Cardiac septum (tissue), 1 donor: ENCODE results near the gene HHAT. TPM values are rescaled to one million over a fixed set of nuclear protein-coding genes. Genes with fewer than 3 reads are reported as not detected.
"Not testable (repeated sequence)": the region's sequence is repeated elsewhere in the genome, so short reads cannot be mapped to it uniquely, and the experiment has no call there.

Experiments used
- DNase-seq: peaks from one replicate; pipeline ENCODE4 v3.0.0-alpha.2; 2020; ENCODE audit warnings: low spot score
- intact Hi-C: fragments of 100-400 bp; cut with DNase I; formaldehyde crosslinking; loops from one replicate; pipeline ENCODE4 v1.14.0; 2022
- total RNA-seq: library from RNA; stranded (reverse); fragmentation: NEBNext Ultra II Directional; extraction: Animal tissue kit (Norgen Biotek cat#: 25700); gene quantifications from one replicate; pipeline ENCODE4 v1.2.1, GENCODE V29; 2021
- donor health status: DM: no; HTN: no; CAD: no.

HHAT gene
- total RNA-seq, 1 donor from 2014 or later, result 2.4 TPM

DNA sequence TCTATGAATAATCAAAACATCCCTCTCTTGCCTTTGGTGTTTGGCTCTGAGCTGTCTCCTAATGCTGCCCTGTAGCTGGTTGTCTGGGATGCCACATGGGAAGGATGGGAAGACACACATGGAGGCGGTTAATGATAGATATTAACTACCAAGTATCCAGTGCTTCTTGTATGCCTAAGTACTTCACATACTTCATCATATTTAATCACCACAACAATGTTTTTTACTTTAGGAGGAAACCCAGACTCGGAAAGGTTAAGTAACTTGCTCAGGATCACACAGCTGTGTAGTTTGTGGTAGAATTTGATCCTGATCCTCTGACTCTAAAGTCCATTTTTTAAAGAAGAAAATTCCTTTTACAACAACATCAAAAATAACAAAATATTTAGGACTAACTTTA, 88.0 kb downstream of the HHAT start:
- DNase-seq, result no peak
- intact Hi-C loops, result no loop called here

DNA sequence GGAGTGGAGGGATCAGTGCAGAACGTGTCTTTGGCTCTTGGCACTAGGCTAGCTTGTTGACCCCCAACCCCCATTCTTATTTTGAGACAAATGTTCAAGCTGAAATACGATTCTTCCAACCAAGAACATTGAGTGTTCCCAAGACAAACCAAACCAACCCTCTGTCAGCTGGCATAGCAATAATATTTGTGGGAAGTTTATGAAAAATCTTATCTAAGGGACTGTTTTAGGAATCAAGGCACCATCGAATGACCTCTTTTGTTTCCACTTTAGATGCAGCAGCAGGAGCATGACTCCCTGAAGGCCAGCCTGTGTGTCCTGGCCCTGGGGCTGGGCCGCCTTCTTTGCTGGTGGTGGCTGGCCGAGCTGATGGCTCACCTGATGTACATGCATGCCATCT, 89.2 kb downstream of the HHAT start:
- intact Hi-C loops, result no loop called here
- no peak for DNase-seq

DNA sequence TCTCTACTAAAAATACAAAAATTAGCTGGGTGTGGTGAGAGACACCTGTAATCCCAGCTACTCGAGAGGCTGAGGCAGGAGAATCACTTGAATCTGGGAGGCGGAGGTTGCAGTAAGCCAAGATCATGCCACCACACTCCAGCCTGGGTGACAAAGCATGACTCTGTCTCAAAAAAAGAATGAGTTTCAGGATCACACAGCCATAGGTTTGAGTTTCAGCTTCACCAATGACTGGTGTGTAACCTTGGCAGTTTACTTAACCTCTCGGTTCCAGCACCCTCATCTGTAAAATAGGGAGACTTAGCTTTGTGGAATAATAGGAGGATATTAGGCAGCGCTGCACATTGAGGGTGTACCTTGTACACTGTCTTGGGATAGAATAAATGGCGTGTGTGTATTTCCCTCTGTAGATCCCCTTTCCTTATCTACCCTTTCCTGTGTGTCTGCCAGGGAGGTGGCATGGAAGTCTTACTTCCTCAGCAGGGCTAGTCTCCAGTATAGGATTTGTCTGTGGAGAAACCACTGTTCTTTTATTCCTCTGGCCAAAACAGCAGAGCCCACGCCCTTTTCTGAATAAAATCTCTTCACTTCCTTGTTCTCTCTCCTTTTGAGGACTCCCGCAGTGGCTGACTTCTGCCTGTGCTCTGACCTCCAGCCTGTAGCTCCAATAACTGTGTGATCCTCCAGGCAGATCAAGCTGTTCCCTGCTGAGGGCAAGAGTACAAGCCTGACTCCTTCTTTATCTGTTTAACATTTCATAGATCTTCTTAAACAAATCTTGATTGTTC, 90.4 kb downstream of the HHAT start:
- intact Hi-C loops, result no loop called here
- DNase-seq, result no peak

DNA sequence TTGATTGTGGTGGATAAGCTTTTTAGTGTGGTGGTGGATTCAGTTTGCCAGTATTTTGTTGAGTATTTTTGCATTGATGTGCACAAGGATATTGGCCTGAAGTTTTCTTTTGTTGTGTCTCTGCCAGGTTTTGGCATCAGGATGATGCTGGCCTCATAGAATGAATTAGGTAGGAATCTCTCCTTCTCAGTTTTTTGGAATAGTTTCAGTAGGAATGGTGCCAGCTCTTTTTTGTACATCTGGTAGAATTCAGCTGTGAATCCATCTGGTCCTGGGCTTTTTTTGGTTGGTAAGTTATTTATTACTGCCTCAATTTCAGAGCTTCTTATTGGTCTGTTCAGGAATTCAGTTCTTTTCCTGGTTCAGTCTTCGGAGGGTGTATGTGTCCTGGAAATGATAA, 98.0 kb downstream of the HHAT start:
- intact Hi-C loops, result not testable (repeated sequence)

DNA sequence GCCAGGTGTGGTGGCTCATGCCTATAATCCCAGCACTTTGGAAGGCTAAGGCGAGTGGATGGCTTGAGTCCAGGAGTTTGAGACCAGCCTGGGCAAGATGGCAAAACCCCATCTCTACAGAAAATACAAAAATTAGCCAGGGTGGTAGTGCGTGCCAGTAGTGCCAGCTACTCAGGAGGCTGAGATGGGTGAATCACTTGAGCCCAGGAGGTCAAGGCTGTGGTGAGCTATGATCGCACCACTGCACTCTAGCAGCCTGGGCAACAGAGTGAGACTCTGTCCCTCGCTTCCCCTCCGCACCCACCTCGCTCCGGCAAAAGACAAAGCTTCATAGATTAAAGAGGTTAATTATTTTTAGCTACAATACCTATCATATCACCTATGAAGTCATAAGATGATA, 100.0 kb downstream of the HHAT start:
- intact Hi-C loops, result no loop called here
- DNase-seq, result no peak

More for the DNA sequence above, 98.0 kb downstream of the HHAT start:
- not testable (repeated sequence) for DNase-seq

DNA sequence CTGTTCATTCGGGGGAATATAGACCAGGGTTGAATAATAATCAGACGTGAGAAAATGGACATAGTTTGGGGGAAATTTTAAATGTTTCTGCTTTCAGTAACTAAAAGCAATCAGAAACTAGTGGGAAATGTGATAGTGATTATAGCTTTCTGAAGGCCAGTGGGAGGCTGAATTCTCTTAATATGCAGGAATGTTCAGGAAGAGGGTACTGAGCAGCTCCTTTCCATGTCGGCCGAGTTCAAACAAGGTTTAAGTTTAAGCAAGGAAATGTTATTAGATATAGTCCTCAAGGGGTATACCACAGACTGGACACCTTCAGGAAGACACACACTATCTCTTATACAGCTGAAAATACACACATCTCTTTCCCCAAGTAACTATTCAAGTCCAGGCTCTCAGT, 105.5 kb downstream of the HHAT start:
- no peak for DNase-seq
- intact Hi-C loops, result no loop called here

DNA sequence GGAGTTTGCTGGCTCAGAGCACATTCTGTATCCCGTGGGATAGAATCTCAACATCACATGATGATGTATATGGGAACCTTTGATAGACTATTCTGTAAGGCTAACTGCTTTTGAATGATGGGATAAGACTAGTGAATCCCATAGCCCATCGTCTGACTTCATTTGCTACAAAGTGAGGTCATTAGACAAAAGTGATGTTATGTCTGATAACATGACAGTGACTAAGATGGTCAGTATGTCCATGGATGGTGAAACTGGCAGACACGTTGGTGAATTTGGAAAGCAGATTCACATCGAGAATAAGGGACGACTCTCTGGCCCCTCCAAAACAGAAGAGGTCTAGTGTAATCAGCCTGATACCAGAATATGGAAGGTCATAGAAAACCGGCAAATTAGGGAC, 108.4 kb downstream of the HHAT start:
- intact Hi-C loops, result no loop called here
- DNase-seq, result no peak

DNA sequence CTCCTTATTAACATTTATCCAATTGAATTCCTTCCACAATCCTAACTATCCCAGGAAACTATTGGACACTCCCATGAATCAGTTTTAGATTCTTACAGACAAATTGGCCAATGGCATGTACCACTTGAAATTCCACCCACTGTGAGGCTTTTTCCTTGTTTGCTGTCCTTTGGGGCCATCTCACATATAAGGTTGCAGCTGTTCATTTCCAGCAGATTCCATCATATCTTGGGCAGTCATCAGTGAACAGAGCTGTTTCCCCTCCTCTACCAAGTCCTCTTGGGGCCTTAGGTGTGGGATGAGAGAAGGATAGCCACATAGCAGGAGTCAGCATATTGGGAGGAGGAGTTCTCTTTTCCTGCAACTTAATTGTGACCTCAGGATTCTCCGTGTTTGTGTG, 109.1 kb downstream of the HHAT start:
- intact Hi-C loops, result no loop called here
- no peak for DNase-seq

DNA sequence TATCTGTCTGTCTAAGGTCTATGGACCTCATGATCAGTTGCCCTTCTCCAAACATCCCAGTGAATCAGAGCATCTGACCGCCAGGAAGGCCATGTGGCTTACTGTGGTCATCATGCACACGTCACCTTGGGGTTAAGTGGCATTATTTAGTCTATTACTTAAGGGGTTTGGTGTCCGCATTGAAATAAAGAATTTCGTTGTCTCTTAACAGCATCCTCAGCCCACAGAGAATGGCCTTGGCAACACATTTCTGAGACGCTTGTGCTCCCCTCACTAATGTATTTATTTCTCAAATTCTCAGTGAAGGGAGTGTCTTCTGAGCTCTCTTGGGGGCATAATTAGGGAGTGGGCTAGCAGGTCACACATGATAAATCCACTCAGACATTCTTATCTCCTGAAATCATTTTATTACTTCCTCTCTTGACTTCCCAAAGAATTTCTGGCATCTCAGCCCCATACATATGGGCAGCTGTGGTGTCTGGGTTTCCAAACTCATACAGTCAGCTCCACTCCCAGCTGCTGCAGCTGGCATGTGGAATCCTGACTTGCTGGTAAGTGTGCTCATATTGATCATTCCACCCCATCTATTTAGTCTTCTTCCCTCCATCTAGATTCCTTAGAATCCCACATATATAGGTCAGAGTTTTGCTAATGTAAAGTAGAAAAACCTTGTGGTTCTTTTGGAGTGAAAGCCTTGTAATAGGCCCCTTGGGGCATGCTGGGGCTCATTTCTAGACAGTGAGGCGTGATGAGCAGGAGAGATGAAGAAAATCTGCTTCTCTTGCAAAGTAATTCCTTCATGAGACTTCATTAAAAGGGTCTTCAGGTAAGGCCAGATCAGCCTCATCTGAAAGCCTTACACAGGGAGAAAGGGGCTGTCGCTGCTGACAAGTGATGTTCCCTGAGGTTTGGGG, 110.5 kb downstream of the HHAT start:
- intact Hi-C loops, result no loop called here
- DNase-seq, result no peak

DNA sequence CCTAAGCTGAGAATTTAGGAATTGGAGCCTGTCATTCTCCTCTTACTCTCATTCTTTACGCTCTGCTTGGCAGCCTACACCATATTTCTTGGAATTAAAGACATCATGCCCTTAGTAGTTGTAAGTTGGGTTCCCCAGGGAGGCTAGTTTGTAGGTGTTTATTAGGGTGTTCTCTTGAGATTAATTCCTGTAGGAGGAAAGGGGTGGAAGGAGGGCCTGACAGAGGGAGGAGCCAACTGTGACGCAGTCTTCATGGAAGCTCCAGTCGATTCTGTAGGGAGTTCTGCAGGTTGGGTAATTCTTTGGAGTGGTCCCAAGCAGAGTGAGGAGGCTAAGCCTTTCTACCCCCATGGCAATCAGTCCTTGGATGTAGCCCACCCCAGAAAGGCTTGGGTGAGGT, 111.4 kb downstream of the HHAT start:
- intact Hi-C loops, result no loop called here
- no peak for DNase-seq

DNA sequence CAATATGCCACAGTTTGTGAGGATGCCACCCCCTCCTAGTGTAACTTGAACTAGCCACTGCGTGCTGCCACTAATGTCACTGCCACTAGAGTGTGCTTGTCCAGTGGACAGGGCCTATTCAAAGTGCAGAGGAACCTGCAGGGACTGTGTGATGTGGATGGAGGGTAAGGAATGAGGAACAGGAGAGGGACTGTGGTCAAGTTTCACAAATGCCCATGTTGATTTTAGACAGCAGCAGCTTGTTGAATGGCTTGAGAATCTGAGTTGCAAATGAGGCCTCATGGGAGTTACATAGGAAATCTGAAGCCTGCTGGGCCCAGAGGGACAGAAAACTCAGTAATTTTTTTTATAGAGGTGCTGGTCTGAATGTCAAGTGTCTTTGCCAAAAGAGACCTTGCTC, 112.3 kb downstream of the HHAT start:
- no peak for DNase-seq
- intact Hi-C loops, result no loop called here

DNA sequence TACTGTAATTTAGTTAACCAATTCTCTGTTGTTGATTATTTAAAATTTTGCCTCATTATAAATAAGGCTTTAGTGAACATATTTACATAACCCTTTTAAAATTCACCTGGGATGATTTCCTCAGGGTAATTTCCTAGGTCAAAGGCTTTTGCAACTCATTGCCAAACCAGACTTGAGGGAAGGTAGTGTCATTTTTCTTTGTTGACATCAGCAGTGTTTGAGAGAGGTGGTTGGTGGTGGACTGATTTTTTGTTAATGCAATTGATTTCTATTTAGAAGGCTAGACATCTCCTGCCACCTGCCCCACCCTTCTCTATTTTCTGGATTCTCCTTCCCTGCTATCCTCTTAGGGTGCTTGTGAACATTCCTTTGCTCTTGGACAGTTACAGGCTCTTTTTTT, 116.8 kb downstream of the HHAT start:
- intact Hi-C loops, result loop anchor here (5.0 kb wide), 1 partner anchor 137 kb away; no protein-coding TSS in a partner anchor
- DNase-seq, result no peak

DNA sequence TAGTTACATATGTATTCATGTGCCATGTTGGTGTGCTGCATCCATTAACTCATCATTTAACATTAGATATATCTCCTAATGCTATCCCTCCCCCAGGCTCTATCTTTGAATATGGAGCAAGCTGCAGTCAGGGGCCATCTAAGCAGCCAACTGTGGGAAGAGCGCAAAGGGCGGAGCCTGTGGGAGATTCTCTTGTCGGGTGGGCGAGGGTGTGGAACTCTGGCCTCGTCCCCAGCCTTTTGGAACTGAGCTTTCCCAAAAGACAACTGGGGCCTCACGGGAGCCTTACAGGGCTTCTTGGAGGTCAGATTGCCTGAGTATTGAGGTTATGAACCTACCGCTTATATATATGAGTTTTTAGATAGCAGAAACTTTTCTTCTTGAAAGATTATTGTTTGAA, 117.2 kb downstream of the HHAT start:
- DNase-seq, result no peak
- intact Hi-C loops, result loop anchor here (5.0 kb wide), 1 partner anchor 136 kb away; no protein-coding TSS in a partner anchor

DNA sequence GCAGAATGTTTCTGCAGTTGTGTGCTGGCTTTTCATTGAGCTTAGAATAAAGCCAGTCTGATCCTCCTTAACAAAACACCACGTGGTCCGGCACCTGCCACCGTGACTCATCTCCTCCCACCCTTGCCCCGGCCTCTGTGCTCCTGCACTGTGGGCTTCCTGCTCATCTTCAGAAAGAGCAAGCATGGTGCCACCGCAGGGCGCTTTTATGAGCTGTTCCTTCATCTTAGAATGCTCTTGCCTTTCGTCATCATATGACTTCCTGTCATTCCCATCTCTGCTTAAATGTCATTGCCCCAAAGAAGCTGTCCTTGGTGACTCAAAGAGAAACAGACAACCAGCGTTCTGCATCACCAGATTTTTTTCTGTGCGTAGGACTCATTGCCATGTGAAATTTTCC, 117.8 kb downstream of the HHAT start:
- intact Hi-C loops, result loop anchor here (5.0 kb wide), 1 partner anchor 136 kb away; no protein-coding TSS in a partner anchor
- DNase-seq, result no peak

DNA sequence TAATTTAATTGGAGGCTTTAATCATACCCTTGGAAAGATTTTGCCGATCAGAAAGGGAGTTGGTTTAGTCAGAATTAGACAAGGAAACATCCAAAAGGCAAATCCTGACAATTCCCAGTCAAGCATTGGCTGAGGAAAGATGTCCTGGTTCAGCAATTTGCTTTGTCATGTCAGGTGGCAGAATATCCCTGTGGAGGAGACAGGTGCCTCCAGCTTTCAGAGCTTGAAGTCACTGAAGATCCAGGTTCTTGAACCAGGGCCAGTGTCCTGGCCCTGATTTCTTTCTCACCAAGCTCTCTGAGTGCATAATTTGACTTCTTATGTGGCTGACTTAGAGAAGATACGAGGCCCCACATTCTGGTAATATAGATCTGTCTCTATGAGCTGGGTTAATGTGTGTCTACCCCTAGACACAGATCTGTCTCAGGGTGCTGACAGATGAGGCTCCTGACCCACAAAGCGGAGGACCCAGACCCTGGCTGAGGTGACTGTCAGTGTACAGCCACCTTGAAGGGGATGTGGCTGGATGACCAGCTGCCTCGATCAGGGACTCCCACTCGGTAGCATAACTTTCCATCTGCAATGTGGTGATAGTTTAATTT, 118.9 kb downstream of the HHAT start:
- intact Hi-C loops, result loop anchor here (1.0 to 5.0 kb wide), 2 partner anchors 135 to 687 kb away; partner anchors contain the start of gene KCNH1
- DNase-seq, result no peak

DNA sequence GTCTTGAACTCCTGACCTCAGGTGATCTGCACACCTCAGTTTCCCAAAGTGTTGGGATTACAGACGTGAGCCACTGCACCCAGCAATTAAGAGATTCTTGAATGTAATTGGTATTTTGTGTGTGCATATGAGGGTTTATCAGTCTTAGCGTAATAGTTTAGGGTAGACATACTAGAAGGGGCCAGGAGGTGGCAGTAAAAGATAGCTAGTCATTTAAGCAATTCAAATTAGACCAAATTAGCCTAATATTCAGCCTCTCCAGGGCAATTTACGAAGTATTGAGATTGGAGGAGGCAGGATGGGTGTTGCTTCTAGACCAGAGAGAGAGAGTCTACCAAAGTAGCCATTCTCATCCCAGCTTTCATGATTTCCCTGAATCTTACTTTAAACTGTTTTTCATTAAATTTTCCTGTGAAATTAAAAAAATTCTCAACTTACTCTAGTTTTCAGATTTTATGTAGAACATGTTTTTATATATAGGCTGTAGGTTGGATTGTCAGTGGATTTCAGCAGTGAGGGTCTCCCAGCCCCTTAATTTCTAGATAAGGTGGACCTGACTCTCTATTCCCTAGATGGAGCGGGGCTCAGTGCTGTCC, 119.7 kb downstream of the HHAT start:
- DNase-seq, result no peak
- intact Hi-C loops, result loop anchor here (1.0 to 5.0 kb wide), 2 partner anchors 134 to 686 kb away; partner anchors contain the start of gene KCNH1

DNA sequence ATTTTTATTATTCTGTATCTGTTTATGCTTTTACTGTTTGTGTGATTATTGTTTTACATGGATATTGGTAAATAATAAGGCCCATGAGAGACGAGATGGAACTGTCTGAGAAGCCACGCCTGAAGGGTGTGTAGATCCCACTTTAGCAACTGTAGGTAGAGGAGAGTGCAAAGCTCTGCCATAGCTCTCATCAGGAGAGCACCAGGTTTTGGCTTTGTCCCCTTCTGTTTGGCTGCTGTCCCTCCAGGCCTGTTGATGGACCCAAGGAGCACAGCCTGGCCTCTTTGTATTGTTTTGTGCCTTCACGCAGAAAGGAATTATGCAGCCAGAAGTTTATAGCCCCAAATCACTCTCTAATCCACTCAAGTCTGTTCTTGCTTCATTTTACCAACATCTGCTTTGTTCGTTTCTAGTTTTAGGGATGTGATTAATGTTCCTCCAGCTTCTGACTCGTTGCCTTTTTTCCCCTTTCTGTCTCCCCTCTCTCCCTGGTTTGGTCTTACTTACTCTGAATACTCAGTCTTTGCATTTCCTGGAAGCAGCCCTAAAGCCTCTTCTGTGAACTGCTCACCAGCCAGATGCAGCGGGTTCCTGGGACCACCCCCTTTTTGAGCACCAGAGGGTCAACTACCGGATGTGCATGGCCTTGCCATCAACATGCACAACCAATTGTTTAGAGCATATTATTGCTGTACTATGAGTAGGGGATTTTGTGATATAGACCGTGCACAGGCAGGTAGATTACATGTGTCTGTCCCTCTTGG, 127.3 kb downstream of the HHAT start:
- DNase-seq, result no peak
- intact Hi-C loops, result no loop called here

DNA sequence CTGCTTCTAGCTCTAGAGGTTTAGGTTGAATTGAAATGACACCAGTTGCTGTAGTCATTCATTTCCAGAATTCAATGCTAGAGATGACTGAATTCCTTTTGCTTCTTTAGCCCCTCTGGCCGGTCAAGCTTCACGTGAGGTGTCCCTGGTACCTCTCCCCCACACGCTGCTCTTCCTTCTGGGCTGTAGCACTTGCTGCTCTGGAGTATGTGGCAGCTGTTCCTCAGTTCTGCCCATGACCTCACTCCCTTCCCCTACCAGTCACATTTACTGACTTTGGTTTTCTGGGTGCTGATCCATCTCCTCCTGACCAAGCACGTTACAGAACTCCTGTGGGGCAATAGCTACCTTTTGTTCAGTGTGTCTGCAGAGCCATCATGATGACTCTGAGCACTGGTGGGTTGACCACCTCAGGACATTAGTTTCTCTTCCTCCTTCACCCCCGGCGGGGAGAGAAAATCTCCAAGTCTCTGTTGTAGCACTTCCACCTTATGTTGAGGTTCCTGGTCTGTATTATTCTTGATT, 128.1 kb downstream of the HHAT start:
- intact Hi-C loops, result no loop called here
- no peak for DNase-seq

DNA sequence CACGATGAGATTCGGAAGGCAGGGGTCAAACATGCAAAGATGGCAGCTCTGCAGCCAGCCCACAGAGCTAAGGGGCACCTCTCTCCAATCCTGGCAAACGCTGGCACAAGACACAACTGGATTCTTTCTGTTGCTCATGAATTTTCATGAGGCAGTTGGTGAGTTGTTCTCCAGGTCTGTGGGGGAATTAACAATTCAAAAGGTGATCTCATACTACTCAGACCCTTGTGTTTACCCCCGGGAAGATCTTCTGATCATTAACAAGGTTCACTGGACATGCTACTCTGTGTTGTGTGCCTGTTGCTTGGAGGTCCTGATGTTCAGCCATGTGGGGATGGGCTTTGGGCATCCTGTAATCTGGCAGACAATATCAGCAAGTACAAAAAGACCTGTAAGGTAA, 128.9 kb downstream of the HHAT start:
- intact Hi-C loops, result no loop called here
- DNase-seq, result no peak
